Thyroid gland (tissue), 4 donors: ENCODE data around the gene FHOD3. TPM values are rescaled to one million over a fixed set of nuclear protein-coding genes. Genes with fewer than 3 reads are reported as not detected.
"Not testable (repeated sequence)": the region's sequence is repeated elsewhere in the genome, so short reads cannot be mapped to it uniquely, and the experiment has no call there.

Experiments
- DNase-seq, 2 donors: peaks; one replicate each; pipeline ENCODE4 v3.0.0-alpha.2; 2019
- H3K27ac ChIP-seq, 3 donors: fragments of 200-600 bp; sonication (generic); 1 replicate in 2 of 3; 2 replicates in 1 of 3; pipeline ENCODE4 v1.5.1; 2016 to 2019; ENCODE audit warnings: mild to moderate bottlenecking in 1 of 3, moderate library complexity in 1 of 3
- H3K27me3 ChIP-seq: fragments of 200-600 bp; sonication (generic); one replicate; pipeline ENCODE4 v1.5.1; 2019
- H3K36me3 ChIP-seq, 2 donors: fragments of 200-600 bp; sonication (generic); one replicate each; pipeline ENCODE4 v1.5.1; 2016 to 2019
- H3K4me1 ChIP-seq, 2 donors: fragments of 200-600 bp; sonication (generic); one replicate each; pipeline ENCODE4 v1.5.1; 2017 to 2019
- H3K4me3 ChIP-seq, 3 donors: fragments of 200-600 bp; sonication (generic); replicated peaks in 1 of 3; 1 replicate in 2 of 3; 2 replicates in 1 of 3; pipeline ENCODE4 v1.5.1; 2016; ENCODE audit warnings: mild to moderate bottlenecking in 1 of 3
- H3K9me3 ChIP-seq: fragments of 200-600 bp; sonication (generic); one replicate; pipeline ENCODE4 v1.5.1; 2017
- CTCF ChIP-seq, 6 experiments: fragments of 200-600 bp in 3 of 6; fragments of 450-650 bp in 3 of 6; sonication (generic) in 3 of 6; IDR thresholded peaks; one replicate each; pipeline ENCODE4 v1.5.1; 2016 to 2019; ENCODE audit warnings: antibody characterized with exemption in 6 of 6, mild to moderate bottlenecking in 2 of 6, inconsistent platforms in 1 of 6, moderate library complexity in 1 of 6
- POLR2A ChIP-seq, 2 donors: fragments of 450-650 bp; IDR thresholded peaks; one replicate each; pipeline ENCODE4 v1.6.1; 2017; ENCODE audit warnings: antibody characterized with exemption in 2 of 2, mild to moderate bottlenecking in 2 of 2, moderate library complexity in 1 of 2
- WGBS, 2 donors: methylation state at CpG; one replicate each; pipeline ENCODE4 v1.1.5; 2017; 5-methylcytosine and 5-hydroxymethylcytosine counted together
- intact Hi-C: fragments of 100-400 bp; cut with DNase I; formaldehyde crosslinking; loops from one replicate; pipeline ENCODE4 v1.15.1; 2023
- total RNA-seq, 4 donors: library from RNA; depleted of rRNA; stranded (reverse); fragments of >200 nt; gene quantifications; one replicate each; pipeline ENCODE4 v1.2.3, GENCODE V29; 2016

FHOD3 gene
- total RNA-seq, 4 donors from 2014 or later: 1.6 to 6.9 (median 4.8) TPM

DNA sequence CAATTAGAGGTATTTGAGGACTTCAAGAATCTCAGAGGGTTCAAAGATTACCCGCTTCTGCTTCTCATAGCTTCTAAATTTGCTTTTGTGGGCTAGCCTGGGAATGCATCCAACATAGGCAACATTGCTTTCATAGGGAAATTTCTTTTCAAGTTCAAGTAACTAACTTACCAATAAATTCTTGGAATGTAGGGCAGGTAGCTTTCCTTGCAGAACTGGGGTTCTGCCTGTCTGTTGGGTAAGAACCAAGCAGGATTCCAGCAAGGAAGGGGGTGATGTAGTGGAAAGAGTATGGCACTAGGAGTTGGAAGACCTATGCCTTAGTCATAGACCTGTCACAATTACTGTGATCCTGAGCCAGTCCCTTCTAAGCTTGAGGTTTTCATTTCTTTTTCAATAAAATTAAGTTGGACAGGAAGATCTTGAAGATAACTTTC lies 164.1 kb downstream of the FHOD3 start:
- H3K27me3 ChIP-seq: no peaks in the 10 kb centered on the region
- no peak overlapping the region for H3K4me3 ChIP-seq
- 65 to 86% methylated on average over 1 of the region's 1 CpG for WGBS, 2 donors
- no peak for DNase-seq
- no peaks in the 10 kb centered on the region for H3K36me3 ChIP-seq
- no peaks in the 10 kb centered on the region for H3K9me3 ChIP-seq
- peak overlapping the region in 1 of 3 donors; percentile 15 for H3K27ac ChIP-seq
- no peak for TF ChIP-seq POLR2A (IDR thresholded peaks at IDR 0.05)
- intact Hi-C loops: no loop called here
- H3K4me1 ChIP-seq: peaks cover 29 to 35% of the 10 kb centered on the region in 2 donors

DNA sequence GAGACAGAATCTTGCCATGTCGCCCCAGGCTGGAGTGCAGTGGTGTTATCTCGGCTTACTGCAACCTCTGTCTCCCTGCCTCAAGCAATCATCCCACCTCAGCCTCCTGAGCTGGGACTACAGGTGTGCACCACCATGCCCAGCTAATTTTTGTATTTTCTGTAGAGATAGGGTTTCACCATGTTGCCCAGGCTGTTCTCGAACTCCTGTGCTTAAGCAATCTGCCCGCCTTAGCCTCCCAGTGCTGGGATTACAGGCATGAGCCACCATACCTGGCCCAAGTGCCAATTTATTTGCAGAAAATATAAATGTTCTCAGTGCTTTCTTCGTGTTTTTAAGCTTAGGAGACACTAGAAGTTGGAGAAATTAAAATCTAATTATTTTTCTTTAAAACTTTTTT lies 166.0 kb downstream of the FHOD3 start:
- DNase-seq, H3K27ac ChIP-seq, H3K27me3 ChIP-seq, H3K4me3 ChIP-seq, H3K36me3 ChIP-seq, H3K9me3 ChIP-seq, intact Hi-C loops: not testable (repeated sequence)
- 95 to 97% methylated on average over 5 of the region's 5 CpGs for WGBS, 2 donors
- peaks cover 19 to 24% of the 10 kb centered on the region in 2 donors for H3K4me1 ChIP-seq

DNA sequence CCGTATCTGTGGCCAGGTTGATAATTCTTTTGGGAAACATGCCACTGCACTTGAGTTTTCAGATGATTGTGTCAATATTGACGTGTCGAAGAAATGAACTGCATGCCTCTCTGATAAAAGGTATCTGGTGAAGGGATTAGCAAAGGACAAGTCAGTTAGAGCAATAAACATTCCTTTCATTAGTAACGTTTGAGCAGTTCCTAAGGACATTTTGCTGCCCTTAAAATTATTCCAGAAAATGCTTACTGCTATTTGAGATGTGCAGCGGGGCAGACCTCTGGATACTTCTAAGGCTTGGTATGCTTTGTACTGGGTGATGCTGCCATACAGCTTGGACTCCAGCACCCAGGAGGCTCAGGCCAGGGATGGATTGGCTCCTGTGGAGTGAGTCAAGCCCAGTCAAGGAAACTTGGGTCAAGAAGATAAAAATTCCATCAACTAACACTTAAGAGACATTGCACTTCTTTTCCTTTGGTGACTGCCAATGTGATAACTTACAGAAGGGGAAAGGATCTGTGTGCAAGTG lies 166.7 kb downstream of the FHOD3 start:
- intact Hi-C loops: no loop called here
- Histone ChIP-seq H3K4me1 (peaks cover 15 to 18% of the 10 kb centered on the region in 2 donors), H3K27me3 (no peaks in the 10 kb centered on the region), H3K36me3 (no peaks in the 10 kb centered on the region), H3K9me3 (no peaks in the 10 kb centered on the region), H3K27ac (peak overlapping the region in 1 of 3 donors; percentile 30), H3K4me3 (no peak overlapping the region)
- peak in 1 of 2 donors; percentile 40 for DNase-seq
- no peak for TF ChIP-seq POLR2A (IDR thresholded peaks at IDR 0.05)
- no peak for TF ChIP-seq CTCF (IDR thresholded peaks at IDR 0.05)
- WGBS, 2 donors: 69 to 77% methylated on average over 5 of the region's 5 CpGs

GRCh38 chr18:36465276-36465675 lies 167.8 kb downstream of the FHOD3 start:
- Histone ChIP-seq H3K4me1 (peaks cover 9 to 17% of the 10 kb centered on the region in 2 donors), H3K9me3 (no peaks in the 10 kb centered on the region), H3K27ac (no peak overlapping the region), H3K4me3 (no peak overlapping the region), H3K27me3 (no peaks in the 10 kb centered on the region), H3K36me3 (no peaks in the 10 kb centered on the region)
- intact Hi-C loops: no loop called here
- 87 to 95% methylated on average over 6 of the region's 6 CpGs for WGBS, 2 donors
- TF ChIP-seq POLR2A (IDR thresholded peaks at IDR 0.05): no peak
- no peak for TF ChIP-seq CTCF (IDR thresholded peaks at IDR 0.05)
- DNase-seq: no peak

DNA sequence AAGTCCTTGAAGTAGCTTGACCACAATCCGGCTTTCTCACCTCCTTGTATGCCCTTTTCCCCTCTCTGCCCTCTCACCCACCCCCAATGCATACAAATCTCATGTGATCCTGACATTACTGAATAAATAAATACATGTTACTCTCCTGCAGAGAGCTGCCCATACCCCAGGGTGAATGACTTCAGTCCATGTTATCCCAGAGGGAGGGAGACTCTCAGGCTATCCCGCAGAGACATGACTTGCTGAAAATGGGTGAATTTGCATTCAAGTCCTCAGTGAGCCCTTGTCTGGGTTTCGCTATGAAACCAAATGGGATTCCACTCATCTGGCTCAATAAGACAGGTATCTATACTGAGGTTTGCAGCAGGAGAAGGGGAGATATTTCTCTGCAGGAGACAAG lies 168.5 kb downstream of the FHOD3 start:
- no peak for DNase-seq
- 82 to 86% methylated on average over 3 of the region's 3 CpGs for WGBS, 2 donors
- TF ChIP-seq CTCF (IDR thresholded peaks at IDR 0.05) (no peak), POLR2A (IDR thresholded peaks at IDR 0.05) (no peak)
- H3K27me3 ChIP-seq: no peaks in the 10 kb centered on the region
- H3K9me3 ChIP-seq: no peaks in the 10 kb centered on the region
- H3K36me3 ChIP-seq: no peaks in the 10 kb centered on the region
- no peak overlapping the region for H3K27ac ChIP-seq
- H3K4me3 ChIP-seq: no peak overlapping the region
- peaks cover 9 to 17% of the 10 kb centered on the region in 2 donors for H3K4me1 ChIP-seq
- intact Hi-C loops: no loop called here

DNA sequence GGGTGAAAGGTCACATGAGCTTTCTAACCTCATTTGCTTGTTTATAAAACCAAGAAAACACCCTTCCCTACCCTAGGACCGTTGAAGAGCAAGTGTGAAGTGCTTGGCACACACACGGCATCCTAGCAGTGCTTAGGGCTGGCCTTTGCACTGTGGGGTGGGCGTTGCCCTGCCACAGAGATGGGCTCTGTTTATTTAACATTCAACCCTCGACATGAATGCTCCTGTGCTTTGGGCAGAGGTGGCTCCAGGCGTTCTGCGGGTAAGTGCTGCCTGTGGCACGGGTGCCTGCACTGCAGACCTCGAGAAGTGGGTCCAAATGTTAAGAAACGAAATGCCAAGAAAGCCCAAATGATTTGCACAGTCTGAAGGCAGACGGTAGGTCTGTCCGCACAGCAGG lies 170.1 kb downstream of the FHOD3 start:
- Histone ChIP-seq H3K4me1 (peaks cover 0 to 6% of the 10 kb centered on the region in 2 donors), H3K27me3 (no peaks in the 10 kb centered on the region), H3K36me3 (no peaks in the 10 kb centered on the region), H3K27ac (no peak overlapping the region), H3K4me3 (no peak overlapping the region), H3K9me3 (no peaks in the 10 kb centered on the region)
- no peak for TF ChIP-seq POLR2A (IDR thresholded peaks at IDR 0.05)
- TF ChIP-seq CTCF (IDR thresholded peaks at IDR 0.05): no peak
- 63 to 74% methylated on average over 10 to 11 of the region's 11 CpGs for WGBS, 2 donors
- intact Hi-C loops: no loop called here
- no peak for DNase-seq
